ELR (cell line): ENCODE data around the gene TP73.

Experiments used
- DNase-seq: peaks from one replicate; pipeline ENCODE4 v3.0.0-alpha.2; 2015; ENCODE audit warnings: low read depth

Gene TP73

DNA sequence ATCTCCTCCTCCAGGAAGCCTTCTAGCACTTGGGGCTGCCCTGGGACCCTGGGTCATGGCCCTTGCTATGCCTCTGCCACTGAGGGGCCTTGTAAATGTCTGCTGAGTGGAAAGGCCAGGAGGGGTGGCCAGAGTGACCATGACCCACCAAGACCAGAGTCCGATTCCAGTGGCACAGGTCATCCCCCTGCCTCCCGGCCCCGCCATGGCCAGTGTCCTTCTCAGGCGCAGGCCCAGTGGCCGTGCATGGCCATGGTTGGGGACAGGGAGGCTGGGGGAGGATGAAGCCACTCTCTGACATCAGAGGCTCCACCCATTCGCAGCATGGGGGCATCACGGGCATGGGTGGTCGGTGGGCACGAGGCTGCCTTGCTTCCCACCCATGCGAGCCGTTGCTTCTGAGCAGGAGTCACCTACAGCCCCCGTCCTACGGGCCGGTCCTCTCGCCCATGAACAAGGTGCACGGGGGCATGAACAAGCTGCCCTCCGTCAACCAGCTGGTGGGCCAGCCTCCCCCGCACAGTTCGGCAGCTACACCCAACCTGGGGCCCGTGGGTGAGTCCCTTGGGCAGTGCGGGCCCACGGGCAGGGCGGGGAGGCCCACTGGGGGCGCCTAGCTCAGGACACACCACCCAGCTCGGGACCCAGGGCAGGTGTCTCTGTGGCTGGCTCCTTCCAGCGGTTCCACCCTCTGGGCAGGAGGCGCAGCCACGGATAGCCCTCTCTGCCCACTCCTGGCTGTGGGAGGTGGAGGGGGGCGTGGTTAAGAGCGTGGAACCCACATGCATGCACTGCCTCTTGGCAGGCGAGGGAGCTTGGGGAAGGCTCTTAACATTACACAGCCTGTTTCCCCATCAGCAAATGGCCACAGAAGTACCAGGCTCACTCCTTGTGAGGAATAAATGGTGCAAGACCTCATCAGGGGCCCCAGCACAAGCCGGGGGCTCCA lies 77.6 kb downstream of the TP73 start:
- DNase-seq: no peak

DNA sequence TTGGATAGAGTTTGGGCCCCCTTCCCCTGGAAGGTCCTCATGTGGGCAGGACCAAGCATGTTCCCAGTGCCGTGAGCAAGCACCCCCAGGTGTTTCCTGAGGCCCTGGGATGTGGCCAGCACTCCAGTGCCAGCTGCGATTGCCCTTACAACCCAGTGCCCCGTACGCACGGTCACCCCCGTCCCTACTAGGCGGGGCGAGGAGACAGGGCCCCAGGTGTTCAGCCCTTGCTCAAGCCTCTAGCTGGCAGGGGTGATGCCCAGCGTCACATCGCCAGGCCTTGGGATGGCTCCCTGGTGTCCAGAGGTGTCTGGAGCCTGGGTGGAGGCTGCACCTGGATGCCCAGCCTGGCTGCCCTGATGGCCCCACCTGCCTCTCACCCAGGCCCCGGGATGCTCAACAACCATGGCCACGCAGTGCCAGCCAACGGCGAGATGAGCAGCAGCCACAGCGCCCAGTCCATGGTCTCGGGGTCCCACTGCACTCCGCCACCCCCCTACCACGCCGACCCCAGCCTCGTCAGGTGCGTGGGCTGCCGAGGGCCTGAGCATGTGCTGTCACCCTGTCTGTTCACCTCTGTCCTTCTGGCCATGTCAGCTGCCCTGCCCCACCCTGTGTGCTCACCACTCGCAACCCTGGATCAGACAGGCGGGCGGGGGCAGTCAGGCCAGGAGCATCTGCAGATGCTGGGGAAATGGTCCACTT lies 78.4 kb downstream of the TP73 start:
- DNase-seq: no peak

DNA sequence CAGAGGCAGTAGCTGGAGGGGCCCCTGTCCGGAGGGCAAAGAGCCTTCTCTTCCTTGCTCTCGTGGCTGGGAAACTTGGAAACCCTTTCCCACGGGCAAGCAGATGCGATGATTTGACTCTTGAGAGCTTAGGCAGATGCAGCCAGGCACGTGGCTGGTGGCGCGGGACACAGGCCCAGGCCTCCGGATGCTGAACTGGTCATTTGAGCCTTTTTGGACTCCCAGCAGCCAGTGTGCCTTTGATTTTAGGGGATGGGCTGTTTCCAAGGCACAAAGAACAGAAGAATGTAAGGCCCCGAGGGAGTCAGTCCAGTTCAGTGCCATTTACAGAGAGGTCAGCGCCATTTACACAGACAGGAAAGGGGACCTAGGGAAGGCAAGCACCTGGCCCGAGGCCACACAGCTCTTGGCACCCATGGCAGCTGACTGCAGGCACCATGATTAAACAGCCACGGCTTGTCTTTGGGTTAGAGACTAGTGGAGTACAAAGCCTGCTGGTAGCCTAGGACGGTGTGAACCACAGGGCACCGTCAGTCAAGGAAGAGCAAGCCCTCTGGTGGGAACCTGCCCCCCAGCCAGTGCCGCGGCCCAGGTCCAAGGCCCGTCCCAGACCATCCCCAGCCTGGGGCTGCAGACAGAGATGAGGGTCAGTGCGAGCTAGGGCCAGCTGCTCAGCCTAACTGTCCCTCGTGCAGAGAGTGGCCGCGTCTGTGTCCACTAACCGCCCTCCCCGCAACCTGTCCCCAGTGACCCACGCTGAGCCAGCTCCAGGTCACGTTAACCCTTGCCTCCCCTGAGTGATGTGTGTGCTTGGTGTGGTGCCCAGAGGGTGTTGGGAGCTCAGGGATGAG lies 79.5 kb downstream of the TP73 start:
- no peak for DNase-seq

DNA sequence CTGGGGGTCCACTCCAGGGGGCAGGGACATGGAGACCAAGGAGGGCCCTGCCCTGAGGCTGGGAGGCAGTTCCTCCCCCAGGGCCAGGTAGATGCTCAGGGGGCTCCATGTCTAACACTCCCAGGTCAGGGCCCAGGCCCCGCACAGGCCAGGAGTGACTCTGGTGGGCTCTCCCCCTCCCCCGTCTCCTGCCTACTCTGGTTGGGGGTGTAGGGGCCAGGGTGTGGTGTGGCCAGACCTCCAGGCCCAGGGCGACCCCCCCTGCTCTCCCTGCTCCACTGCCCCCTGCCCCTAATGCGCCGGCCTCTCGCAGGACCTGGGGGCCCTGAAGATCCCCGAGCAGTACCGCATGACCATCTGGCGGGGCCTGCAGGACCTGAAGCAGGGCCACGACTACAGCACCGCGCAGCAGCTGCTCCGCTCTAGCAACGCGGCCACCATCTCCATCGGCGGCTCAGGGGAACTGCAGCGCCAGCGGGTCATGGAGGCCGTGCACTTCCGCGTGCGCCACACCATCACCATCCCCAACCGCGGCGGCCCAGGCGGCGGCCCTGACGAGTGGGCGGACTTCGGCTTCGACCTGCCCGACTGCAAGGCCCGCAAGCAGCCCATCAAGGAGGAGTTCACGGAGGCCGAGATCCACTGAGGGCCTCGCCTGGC lies 80.2 kb downstream of the TP73 start:
- no peak for DNase-seq

DNA sequence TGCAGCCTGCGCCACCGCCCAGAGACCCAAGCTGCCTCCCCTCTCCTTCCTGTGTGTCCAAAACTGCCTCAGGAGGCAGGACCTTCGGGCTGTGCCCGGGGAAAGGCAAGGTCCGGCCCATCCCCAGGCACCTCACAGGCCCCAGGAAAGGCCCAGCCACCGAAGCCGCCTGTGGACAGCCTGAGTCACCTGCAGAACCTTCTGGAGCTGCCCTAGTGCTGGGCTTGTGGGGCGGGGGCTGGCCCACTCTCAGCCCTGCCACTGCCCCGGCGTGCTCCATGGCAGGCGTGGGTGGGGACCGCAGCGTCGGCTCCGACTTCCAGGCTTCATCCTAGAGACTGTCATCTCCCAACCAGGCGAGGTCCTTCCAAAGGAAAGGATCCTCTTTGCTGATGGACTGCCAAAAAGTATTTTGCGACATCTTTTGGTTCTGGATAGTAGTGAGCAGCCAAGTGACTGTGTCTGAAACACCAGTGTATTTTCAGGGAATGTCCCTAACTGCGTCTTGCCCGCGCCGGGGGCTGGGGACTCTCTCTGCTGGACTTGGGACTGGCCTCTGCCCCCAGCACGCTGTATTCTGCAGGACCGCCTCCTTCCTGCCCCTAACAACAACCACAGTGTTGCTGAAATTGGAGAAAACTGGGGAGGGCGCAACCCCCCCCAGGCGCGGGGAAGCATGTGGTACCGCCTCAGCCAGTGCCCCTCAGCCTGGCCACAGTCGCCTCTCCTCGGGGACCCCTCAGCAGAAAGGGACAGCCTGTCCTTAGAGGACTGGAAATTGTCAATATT lies 81.0 kb downstream of the TP73 start:
- DNase-seq: no peak

DNA sequence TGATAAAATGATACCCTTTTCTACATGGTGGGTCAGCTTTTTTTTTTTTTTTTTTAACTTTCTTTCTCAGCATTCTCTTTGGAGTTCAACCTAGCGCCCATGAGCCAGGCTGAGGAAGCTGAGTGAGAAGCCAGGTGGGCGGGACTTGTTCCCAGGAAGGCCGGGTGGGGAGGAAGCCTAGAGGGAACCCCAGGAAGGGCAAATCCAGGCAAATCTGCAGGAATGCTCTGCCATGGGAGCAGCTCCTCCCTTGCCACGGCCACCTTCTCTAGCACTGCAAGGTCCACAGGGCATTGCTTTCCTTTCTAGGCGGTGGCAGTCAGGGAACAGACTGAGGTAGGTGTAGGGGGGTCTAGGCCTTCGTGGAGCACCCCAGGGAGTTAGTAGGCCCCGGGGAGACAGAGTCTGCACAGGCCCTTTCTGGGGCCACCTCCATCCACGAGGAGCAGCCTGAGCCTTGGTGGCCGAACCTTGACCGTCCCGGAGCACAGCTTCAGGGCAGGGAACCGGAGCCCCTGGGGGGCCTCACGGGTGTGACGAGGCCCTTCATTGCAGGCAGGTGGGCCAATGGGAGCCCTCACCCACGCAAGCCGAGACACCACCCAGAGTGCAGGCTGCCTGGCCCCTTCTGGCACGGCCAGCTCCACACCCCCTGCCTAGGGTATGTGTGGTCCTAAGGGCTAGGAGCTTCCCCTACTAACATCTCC lies 81.7 kb downstream of the TP73 start:
- DNase-seq: no peak

DNA sequence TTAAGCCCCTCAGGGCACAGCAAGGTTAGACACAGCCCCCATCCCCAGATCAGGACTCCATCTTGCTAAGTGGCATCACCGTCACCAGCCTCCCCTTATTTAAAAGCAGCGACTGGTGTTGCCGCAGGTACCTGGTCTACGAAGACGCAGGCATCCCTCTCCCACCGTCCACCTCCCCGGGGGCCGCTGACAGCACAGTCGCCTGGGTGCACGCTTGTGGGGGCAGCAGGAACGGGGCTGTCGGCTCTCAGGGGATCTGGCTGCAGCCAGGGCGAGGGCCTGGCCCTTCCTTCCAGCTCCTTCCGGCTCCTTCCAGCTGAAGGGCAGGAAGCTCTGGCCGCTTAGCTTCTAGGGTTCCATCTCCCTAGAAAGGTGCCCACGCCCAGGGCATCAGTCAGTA lies 82.3 kb downstream of the TP73 start:
- no peak for DNase-seq

DNA sequence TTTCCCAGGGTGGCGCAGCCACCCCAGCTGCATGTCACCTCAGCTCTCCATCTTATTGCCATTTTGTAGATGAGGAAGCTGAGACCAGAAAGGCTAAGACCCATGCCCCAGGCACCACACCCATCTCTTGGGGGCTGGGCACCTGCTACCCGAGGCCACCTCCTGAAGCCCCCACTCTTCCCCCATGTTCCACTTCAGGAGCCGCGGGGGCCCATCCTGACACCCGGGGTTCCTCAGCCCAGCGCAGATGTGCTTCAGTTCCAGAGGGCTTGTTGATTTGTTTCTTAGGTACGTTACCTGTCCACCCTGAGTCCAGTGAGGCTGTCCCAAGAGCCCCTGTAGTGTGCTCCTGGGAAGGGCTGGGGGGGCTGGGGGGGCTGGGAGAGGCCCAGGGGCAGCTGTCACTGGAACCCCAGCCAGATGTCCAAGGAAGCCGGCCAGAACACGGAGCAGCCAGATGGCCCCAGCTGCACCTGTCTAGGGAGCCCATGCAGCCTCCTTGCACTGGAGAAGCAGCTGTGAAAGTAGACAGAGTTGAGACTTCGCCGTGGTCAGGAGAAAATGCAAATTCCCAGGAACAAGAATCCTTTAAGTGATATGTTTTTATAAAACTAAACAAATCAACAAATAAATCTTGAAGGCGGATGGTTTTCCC lies 82.8 kb downstream of the TP73 start:
- DNase-seq: no peak

DNA sequence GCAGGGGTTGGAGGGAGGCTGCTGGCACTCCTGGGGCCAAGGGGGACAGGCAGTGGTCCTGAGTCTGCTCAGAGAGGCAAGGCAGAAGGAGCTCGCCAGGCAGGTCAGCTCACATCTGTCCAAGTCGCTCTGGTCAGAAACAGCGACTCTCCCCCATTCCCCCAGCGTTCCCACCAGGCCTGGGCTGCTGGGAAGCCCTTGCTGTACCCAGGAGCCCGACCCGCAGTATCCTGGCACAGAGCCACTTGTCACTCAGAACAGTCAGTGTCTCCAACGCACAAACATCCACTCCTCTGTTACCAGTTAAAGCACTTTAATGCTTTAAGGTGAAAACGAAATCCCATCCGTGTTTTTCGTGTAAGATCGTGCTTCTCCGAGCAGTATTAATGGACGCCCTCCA lies 83.4 kb downstream of the TP73 start:
- no peak for DNase-seq

DNA sequence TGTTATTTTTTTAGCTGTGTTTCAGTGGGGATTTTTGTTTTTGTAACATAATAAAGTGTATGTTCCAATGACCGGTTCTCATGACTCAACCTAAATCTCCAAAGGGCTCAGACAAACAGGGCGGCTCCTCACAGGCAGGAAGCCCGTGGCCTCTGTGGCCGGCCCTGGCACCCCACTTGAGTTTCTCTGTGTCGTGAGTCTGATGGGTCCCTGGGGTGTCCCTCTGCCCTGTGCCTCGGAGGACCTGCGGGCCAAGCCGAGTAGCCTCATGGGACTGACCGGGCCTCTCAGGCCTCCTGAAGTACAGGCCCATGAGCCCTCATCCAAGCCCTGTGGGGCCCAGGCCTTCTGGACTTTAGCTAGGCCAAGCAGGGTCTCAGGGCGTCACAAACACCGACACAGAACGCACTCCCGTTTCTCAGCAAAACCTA lies 83.8 kb downstream of the TP73 start:
- DNase-seq: no peak

DNA sequence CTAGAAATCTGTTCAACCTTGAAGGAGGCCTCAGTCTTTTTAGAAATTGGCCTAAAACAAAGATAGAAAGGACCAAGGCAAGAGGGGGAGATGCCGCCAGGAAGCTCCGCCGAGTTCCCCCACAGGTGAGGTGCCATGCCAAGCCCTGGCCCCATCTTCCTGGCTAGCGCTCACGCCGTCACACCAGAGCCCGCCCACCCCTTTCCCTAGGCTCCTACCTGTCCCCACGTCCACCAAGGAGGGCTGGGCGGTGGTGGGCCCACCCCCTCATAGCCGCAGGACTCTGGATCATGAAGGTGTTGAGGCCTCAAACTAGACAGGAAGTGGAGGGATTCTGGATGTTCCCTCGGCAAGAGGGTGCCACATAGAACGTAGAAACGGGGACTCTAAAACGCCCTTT lies 84.4 kb downstream of the TP73 start:
- no peak for DNase-seq

DNA sequence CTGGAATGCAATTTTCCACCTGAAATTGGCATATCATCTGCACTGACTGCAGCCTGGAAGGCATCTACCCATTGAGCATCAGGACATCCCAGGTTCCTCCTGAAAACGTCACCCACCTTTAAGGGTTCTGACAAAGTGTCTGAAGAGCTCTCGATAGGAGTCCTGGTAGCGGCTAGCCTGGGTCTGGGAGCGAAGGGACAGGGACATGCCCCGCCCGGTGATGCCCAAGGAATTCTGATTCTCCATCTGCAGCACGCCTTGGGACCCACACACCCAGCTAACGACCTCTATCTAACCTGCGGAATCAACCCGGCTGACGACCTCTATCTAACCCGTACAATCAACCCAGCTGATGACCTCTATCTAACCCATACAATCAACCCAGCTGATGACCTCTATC lies 86.6 kb downstream of the TP73 start:
- no peak for DNase-seq

DNA sequence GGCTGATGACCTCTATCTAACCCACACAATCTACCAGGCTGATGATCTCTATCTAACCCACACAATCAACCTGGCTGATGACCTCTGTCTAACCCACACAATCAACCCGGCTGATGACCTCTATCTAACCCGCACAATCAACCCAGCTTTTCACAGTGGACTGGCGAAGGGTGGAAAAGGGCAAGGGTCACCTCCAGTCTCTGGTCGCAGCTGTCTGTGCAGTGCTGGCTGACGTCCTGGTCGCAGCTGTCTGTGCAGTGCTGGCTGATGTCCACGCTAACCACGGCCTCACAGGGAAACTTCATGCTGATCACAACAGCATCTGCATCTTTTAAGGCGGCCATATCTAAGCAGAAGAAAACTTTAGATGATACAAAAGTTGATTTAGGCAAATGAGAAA lies 87.7 kb downstream of the TP73 start:
- DNase-seq: no peak

DNA sequence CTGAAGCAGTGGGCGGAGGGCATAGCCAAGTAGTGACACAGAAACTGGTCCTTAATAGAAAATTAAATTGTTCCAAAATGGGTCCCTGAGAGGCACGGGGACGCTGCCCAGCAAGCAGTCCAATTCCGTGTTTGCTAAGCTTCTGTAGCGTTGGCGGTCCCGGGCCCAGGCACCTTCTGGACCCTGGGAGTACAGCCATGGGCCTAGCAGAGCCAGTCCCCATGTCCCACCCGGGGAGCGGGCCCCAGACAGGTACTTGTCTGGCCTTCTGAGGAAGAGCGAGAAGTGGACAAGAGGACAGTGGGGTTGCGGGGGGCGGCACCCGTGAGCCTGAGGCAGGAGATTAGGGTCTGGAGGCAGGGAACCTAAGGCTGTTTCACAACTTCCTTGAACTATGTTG lies 88.4 kb downstream of the TP73 start:
- DNase-seq: no peak

DNA sequence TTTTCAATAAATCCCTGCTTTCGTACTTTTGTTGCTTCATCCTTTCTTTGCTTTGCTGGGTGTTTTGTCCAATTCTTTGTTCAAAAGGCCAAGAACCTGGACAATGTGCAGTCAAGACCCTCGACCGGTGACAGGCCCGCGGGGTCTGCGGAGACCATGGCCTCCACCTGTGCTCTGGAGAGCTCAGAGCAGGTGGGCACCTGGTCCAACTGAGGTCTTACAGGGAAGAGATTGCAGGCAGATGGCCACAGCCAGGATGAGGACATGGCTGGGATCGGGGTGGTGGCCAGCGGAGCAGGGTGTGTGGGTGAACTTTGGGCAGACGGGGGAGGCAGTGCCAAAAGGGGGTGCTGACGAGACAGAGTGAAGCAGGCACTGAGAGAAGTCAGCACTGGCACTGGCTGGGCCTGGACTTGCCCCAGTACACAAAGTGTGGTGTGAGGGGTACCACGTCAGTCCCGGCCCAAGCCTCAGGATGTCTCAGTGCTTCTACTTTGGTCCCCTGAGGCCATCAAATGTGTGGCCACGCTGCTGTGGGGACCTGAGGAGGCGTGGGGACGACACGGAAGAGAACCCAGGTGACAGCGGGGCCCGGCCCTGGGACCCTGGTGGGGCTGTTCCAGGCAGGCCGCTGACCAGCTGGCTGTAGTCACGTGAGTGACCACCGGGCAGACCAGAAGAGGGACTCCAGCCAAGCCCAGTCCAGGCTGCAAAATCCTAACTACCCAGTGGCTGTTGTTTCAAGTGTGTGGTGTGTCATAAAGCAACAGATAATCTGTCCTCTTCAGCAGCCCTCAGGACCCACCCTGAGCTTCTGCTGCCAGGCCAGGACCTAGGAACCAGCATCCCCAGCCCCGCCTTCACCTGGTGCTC lies 89.5 kb downstream of the TP73 start:
- no peak for DNase-seq

DNA sequence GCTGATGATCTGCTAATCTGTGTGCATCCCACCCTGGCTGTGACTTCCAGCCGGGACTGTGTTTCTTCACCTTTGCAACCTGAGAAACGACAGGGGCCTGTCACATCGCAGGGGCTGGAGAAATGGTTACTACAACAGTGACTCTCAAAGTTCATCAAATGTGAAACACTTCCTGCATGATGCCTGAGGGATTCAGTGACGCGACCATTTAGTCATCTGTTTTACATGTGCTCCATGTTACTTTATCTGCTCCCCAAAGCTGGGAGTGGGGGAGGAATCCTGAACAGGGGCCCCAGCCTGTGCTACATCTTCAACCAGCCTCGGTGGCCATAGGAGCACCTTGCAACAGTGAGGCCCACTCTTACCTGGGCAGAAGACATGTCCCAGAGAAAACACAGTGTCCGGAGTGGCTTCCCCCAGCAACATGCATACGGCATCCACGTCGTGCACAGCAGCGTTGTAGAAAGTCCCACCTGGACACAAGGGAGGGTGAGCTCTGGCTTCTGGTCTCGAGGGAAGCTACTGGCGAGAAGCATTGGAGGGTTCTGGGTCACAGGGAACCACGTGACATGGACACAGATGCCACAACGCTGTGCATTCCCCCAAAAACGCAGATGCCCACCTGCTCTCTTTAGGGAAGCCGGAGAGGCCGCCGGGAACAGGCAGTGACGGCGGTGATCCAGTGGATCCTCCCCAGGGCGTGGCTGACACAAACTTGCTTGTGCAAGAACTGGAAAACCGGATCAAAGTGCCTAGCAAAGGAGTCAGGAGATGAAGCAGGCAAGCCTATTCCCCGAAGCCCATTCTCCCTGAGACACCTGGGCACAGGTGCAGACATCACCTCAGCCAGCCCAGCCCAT lies 90.4 kb downstream of the TP73 start:
- DNase-seq: peak; percentile 51

DNA sequence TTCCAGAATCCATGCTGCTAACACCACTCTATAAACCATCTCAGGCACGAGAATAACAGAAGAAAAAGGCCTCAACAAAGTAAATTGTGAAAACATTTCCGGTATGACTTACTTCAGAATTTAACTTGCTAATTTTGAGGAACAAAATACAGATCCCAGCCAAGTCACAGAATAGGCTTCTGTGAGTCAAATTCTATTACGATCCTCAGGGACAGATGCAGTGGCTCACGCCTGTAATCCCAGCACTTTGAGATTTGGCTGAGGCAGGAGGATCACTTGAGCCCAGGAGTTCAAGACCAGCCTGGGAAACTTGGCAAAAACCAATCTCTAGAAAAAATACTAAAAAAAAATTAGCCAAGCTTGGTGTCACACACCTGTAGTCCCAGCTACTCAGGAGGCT lies 91.1 kb downstream of the TP73 start:
- no peak for DNase-seq

DNA sequence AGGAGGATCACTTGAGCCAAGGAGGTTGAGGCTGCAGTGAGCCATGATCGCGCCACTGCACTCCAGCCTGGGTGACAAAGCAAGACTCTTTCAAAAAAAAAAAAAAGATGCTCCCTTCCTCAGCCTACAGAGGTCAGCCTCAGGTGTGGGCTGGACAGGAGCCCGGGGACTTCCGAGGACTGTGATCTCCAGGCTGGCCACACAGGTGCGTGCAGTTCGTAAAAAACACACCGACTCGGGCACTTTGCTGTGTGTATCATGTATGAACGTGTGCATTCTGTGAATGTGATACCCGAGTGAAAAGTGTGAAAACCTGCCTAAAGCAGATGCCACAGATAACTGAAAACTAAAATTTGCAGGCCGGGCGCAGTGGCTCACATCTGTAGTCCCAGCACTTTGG lies 91.5 kb downstream of the TP73 start:
- no peak for DNase-seq
